H54 (cell line): ENCODE results near the gene KANK3.
"Not testable (repeated sequence)": the region's sequence is repeated elsewhere in the genome, so short reads cannot be mapped to it uniquely, and the experiment has no call there.

Source experiments
- DNase-seq: peaks from one replicate; pipeline ENCODE4 v3.0.0; 2011; ENCODE audit warnings: low spot score, mixed read lengths; ENCODE audit not compliant: insufficient read length
- FAIRE-seq: peaks from 3 replicates; lab custom pipeline; 2011; peaks lifted over from hg19 to GRCh38; lab: Jason Lieb, UNC
- POLR2A ChIP-seq: IDR thresholded peaks from 2 replicates; pipeline ENCODE4 v1.6.1; 2011; ENCODE audit warnings: low read depth, mild to moderate bottlenecking, low read length

The KANK3 gene

DNA sequence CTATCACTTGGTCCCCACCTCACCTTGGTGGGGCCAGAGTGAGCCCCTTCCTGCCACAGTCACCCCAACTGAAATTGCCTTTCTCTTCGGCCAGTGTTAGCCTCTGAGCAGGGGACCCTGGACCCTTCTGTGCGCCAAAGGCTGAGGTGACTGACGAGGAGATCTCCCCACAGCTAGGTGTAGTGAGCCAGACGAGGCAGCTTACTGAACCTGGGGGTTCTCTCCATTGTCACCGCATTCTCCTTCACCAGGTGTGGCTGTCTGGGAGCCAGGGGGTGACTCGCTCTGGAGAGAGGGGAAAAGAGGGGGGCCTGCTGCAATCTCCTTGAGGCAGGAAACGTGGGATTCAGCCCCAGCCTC, 20.4 kb downstream of the KANK3 start:
- TF ChIP-seq POLR2A: no peak
- FAIRE-seq (no peak), DNase-seq (no peak)

GRCh38 chr19:8321986-8322637, 20.9 kb downstream of the KANK3 start:
- FAIRE-seq (no peak), DNase-seq (no peak)
- TF ChIP-seq POLR2A: no peak

GRCh38 chr19:8321067-8321985, 21.7 kb downstream of the KANK3 start, which contains the start of the genes NDUFA7 and RPS28:
NDUFA7 (minus strand) TSS chr19:8321375; CDS start chr19:8321358, 17 bp downstream.
RPS28 (plus strand) TSS chr19:8321496; CDS start chr19:8321531, 35 bp downstream.
- peak; percentile 79 for DNase-seq
- no peak for FAIRE-seq
- no peak; the same call in none of the 2 replicates for TF ChIP-seq POLR2A

DNA sequence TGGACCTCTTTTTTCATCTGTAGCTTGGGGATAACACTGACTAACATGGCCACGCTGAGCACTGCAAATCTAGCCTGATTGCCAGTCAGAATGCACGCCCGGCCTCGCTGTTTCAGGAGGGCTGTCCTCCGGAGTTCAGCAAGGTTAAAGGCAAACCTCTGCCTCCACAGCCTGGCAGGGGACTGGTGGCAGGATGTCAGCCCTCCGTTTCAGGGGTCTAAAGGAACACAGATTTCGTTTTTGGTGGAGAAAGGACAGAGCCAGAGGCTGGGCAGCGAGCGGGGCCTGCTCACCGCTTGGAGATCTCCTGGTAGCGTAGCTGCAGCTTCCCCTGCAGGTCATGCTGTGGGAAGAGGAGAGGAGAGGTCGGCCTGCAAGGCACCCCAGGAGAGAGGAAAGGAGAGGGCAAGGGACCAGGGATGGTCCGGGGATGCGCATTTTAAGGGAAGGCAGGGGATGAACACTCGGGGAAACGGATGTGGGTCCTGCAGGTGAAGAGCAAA, 22.4 kb downstream of the KANK3 start:
- FAIRE-seq (no peak), DNase-seq (no peak)
- TF ChIP-seq POLR2A: no peak; the same call in 1 of the 2 replicates

GRCh38 chr19:8319807-8320520, 23.1 kb downstream of the KANK3 start:
- no peak for TF ChIP-seq POLR2A
- DNase-seq (no peak), FAIRE-seq (no peak)

GRCh38 chr19:8318835-8319234, 24.2 kb downstream of the KANK3 start:
- DNase-seq, FAIRE-seq: not testable (repeated sequence)

DNA sequence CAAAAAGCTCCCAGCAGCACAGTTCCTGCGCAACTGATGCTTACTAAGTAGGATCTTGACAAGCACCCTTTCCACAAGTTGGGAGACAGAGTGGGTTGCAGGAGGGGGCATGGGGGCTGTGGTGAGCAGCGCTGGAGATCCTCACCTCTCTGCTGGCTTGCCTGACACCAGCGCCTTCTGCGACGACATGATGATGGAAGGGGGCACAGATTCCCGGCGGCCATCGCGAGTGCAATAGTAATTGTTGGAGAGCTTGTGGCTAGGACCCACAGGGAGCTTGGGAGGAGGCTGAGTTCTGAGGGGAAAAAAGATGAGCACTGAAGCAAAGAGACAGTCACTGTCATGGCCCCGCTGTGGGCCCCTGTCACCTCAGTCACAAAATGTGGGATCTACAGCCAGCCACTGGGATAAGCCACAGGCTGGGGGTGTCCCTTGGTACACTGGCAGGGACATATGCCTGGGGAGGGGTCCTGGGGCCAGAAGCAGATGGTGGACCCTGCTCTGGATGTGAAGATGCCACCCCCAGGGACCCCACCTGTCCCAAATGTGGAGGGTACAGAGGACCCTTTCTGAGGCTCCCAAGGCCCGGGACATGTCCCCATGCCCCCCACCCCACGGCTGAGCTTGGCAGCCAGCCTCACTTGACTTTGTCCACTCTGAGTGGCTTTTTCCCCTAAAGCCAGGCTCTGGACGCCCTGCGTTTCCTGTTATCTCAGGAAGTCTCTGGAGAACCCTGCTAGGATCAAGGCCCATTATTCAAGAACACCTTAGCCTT, 26.5 kb downstream of the KANK3 start:
- FAIRE-seq: no peak
- no peak for TF ChIP-seq POLR2A

GRCh38 chr19:8314981-8315640, 28.0 kb downstream of the KANK3 start:
- FAIRE-seq: not testable (repeated sequence)

More for the DNA sequence above, 26.5 kb downstream of the KANK3 start:
- DNase-seq: no peak

DNA sequence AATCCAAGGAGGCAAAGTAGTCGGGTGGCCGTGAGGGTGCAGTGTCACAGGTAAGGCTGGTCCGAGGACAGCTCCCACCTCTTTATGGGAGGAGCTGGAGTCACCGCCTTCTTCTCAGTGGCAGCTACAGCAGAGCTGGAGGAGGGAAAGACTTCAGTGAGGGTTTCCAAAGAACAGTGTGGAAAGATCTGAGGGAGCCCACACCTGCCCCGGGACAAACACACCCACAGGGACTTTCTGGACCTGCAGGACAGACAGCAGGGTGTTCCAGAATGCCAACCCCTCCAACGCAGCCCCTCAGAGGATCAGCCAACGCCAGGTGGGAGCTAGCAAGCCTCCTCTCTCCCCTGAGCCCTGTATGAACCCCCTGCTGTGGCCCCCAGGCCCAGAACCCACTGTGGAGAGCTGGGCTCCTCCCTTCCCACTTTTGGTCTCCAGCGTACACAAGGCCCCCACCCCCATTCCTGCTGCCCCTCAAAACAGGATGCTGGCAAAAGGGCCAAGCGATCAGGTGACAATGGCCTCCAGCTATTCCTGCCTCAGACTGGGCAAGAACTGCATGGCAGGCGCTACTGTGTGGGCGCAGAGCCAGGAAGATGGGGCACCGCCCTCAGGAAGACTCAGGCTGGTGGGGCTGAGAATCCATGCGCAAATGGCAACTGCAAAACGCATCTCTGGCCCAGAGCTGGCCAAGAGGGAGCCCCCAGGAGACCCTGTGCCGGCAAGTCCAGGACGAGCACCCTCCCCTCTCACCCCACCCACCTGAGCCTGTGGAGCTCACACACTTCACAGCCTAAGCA, 31.4 kb downstream of the KANK3 start:
- TF ChIP-seq POLR2A: no peak
- FAIRE-seq: no peak
- DNase-seq: no peak

More at GRCh38 chr19:8314981-8315640, 28.0 kb downstream of the KANK3 start:
- not testable (repeated sequence) for DNase-seq

- FAIRE-seq (no peak), DNase-seq (no peak)
- no peak for TF ChIP-seq POLR2A
These were observed 32.6 kb downstream of the KANK3 start for GRCh38 chr19:8310342-8311055.

GRCh38 chr19:8308891-8309291, 34.2 kb downstream of the KANK3 start:
- FAIRE-seq: no peak
- TF ChIP-seq POLR2A: no peak
- DNase-seq: no peak
